HCT116 (cell line): ENCODE data around the gene ACD. TPM values are rescaled to one million over a fixed set of nuclear protein-coding genes. Genes with fewer than 3 reads are reported as not detected.

Experiments
- ATAC-seq: fragments of 200-7000 bp; cut with Tn5 transposase; 2 replicates; pipeline ENCODE4 v1.9.1; 2020; ENCODE audit warnings: mild to moderate bottlenecking, moderate library complexity
- BruUV-seq: library from RNA; stranded (reverse); fragments of 400-500 nt; replicated peaks from 2 replicates; lab custom pipeline; 2021; lab: Mats Ljungman, UMichigan
- CTCF ChIA-PET: fragments of 300-600 bp; sonication (Branson Sonifier 250); formaldehyde crosslinking; loops from one replicate; lab custom pipeline; 2021; ENCODE audit warnings: antibody characterized with exemption; lab: Charles Lee
- POLR2A ChIA-PET: fragments of 300-600, 350-600 bp; sonication (Branson Sonifier 250); formaldehyde crosslinking; loops from one replicate; lab custom pipeline; 2021; ENCODE audit warnings: antibody characterized with exemption; lab: Charles Lee
- RAD21 ChIA-PET, 2 experiments: fragments of 300-600 bp; sonication (Branson Sonifier 250); formaldehyde crosslinking; loops; one replicate each; lab custom pipeline; 2023; ENCODE audit warnings: low total read pairs in 2 of 2; ENCODE audit not compliant: uncharacterized antibody in 2 of 2, unreplicated experiment in 2 of 2, low non-redundant PET in 1 of 2; lab: Charles Lee
- DNase-seq: peaks from one replicate; pipeline ENCODE4 v3.0.0-alpha.2; 2010; ENCODE audit warnings: low read depth, low spot score
- H2AFZ ChIP-seq: fragments of 200-600 bp; shearing (Covaris generic), sonication (generic); 2 replicates; pipeline ENCODE4 v1.6.1; 2017; ENCODE audit warnings: low read depth, mixed run types, mixed read lengths, antibody characterized with exemption, low read length; ENCODE audit not compliant: poor library complexity, severe bottlenecking
- H3K27ac ChIP-seq: 2 replicates; pipeline ENCODE4 v1.5.1; 2012; ENCODE audit warnings: low read depth, low read length
- H3K27me3 ChIP-seq: fragments of 200-600 bp; sonication (generic); 2 replicates; pipeline ENCODE4 v1.6.1; 2016; ENCODE audit warnings: mixed run types, low read length, mixed read lengths; ENCODE audit not compliant: insufficient read depth
- H3K36me3 ChIP-seq, 2 experiments: fragments of 200-500 bp in 1 of 2; fragments of 200-600 bp in 1 of 2; sonication (Bioruptor generic) in 1 of 2; sonication (generic) in 1 of 2; 2 replicates each; pipeline versions ENCODE4 v1.5.1 to v1.6.1; 2014 to 2016; ENCODE audit warnings: low read length in 2 of 2, inconsistent platforms in 1 of 2, mixed read lengths in 1 of 2, mixed run types in 1 of 2; ENCODE audit not compliant: insufficient read depth in 2 of 2, control insufficient read depth in 1 of 2
- H3K4me1 ChIP-seq, 2 experiments: fragments of 200-600 bp in 1 of 2; sonication (generic) in 1 of 2; 2 replicates each; pipeline versions ENCODE4 v1.5.1 to v1.6.1; 2012 to 2017; ENCODE audit warnings: low read length in 2 of 2, inconsistent platforms in 1 of 2, mild to moderate bottlenecking in 1 of 2, mixed read lengths in 1 of 2, mixed run types in 1 of 2, moderate library complexity in 1 of 2; ENCODE audit not compliant: insufficient read depth in 2 of 2, control insufficient read depth in 1 of 2
- H3K4me2 ChIP-seq: fragments of 200-600 bp; sonication (generic); 2 replicates; pipeline ENCODE4 v1.6.1; 2017; ENCODE audit warnings: mixed run types, low read length, mixed read lengths
- H3K4me3 ChIP-seq, 2 experiments: fragments of 200-600 bp in 1 of 2; sonication (generic) in 1 of 2; replicated peaks in 1 of 2; 2 replicates each; pipeline ENCODE4 v1.5.1; 2011 to 2016; ENCODE audit warnings: low read length in 2 of 2, control low read depth in 1 of 2, low read depth in 1 of 2, mild to moderate bottlenecking in 1 of 2, mixed read lengths in 1 of 2, mixed run types in 1 of 2
- H3K79me2 ChIP-seq: fragments of 200-600 bp; sonication (generic); 2 replicates; pipeline ENCODE4 v1.6.1; 2017; ENCODE audit warnings: mild to moderate bottlenecking, mixed run types, low read length, moderate library complexity, mixed read lengths; ENCODE audit not compliant: insufficient read depth
- H3K9ac ChIP-seq: fragments of 200-600 bp; sonication (generic); 2 replicates; pipeline ENCODE4 v1.6.1; 2016; ENCODE audit warnings: low read length, mixed read lengths
- H3K9me2 ChIP-seq: fragments of 200-600 bp; sonication (generic), shearing (Covaris generic); 2 replicates; pipeline ENCODE4 v1.6.1; 2017; ENCODE audit warnings: mixed run types, mild to moderate bottlenecking, moderate library complexity; ENCODE audit not compliant: insufficient read depth
- H3K9me3 ChIP-seq, 2 experiments: fragments of 200-500 bp in 1 of 2; fragments of 200-600 bp in 1 of 2; sonication (Bioruptor generic) in 1 of 2; sonication (generic) in 1 of 2; 2 replicates each; pipeline ENCODE4 v1.6.1; 2014 to 2017; ENCODE audit warnings: low read length in 2 of 2, mixed read lengths in 2 of 2, inconsistent platforms in 1 of 2, low read depth in 1 of 2, mild to moderate bottlenecking in 1 of 2, mixed run types in 1 of 2, moderate library complexity in 1 of 2; ENCODE audit not compliant: control insufficient read depth in 1 of 2, insufficient read depth in 1 of 2
- H4K20me1 ChIP-seq: fragments of 200-600 bp; sonication (generic), shearing (Covaris generic); 2 replicates; pipeline ENCODE4 v1.6.1; 2017; ENCODE audit warnings: mixed run types, mild to moderate bottlenecking, moderate library complexity; ENCODE audit not compliant: insufficient read depth
- EGR1 ChIP-seq: IDR thresholded peaks from 2 replicates; pipeline ENCODE4 v1.6.1; 2012; ENCODE audit warnings: low read depth
- EZH2 ChIP-seq: fragments of 200-600 bp; sonication (generic); IDR thresholded peaks from 2 replicates; pipeline ENCODE4 v1.6.1; 2017; ENCODE audit warnings: antibody characterized with exemption, mixed run types
- POLR2A ChIP-seq: IDR thresholded peaks from 2 replicates; pipeline ENCODE4 v1.7.0; 2011; ENCODE audit warnings: borderline replicate concordance; ENCODE audit not compliant: insufficient read depth, insufficient read length; ENCODE audit errors: extremely low read depth
- POLR2AphosphoS5 ChIP-seq: IDR thresholded peaks from 2 replicates; pipeline ENCODE4 v1.6.1; 2011; ENCODE audit warnings: mild to moderate bottlenecking, low read depth, low read length, moderate library complexity
- RAD21 ChIP-seq: IDR thresholded peaks from 2 replicates; pipeline ENCODE4 v1.6.1; 2012; ENCODE audit warnings: low read depth, mild to moderate bottlenecking
- SIN3A ChIP-seq: IDR thresholded peaks from 2 replicates; pipeline ENCODE4 v1.6.1; 2012; ENCODE audit warnings: low read depth
- SRF ChIP-seq: IDR thresholded peaks from 2 replicates; pipeline ENCODE4 v1.6.1; 2012; ENCODE audit warnings: low read depth
- ZBTB33 ChIP-seq: IDR thresholded peaks from 2 replicates; pipeline ENCODE4 v1.6.1; 2011; ENCODE audit warnings: mild to moderate bottlenecking, low read length, moderate library complexity; ENCODE audit not compliant: insufficient replicate concordance; ENCODE audit errors: extremely low read depth
- ZFX ChIP-seq: fragments of 450-650 bp; IDR thresholded peaks from 2 replicates; pipeline ENCODE4 v1.6.1; 2017
- ZNF274 ChIP-seq: fragments of 200-500 bp; sonication (Bioruptor generic); IDR thresholded peaks from 2 replicates; pipeline ENCODE4 v1.6.1; 2014; ENCODE audit warnings: mild to moderate bottlenecking, low read depth, low read length, inconsistent platforms
- intact Hi-C: fragments of 100-400 bp; cut with micrococcal nuclease; formaldehyde crosslinking; loops from 2 replicates; pipeline ENCODE4 v1.10.0; 2022
- total RNA-seq: library from RNA; stranded (reverse); gene quantifications from one replicate; pipeline ENCODE4 v1.2.1, GENCODE V29; 2021; ENCODE audit not compliant: unreplicated experiment
- TF ChIP-seq, protein P1 (sequence below), 3 experiments: fragments of 200-600 bp in 1 of 3; sonication (generic) in 1 of 3; IDR thresholded peaks in 2 of 3; conservative IDR thresholded peaks in 1 of 3; 2 replicates each; pipeline ENCODE4 v1.5.1; 2012 to 2017; ENCODE audit warnings: low read depth in 2 of 3, low read length in 2 of 3, antibody characterized with exemption in 1 of 3, borderline replicate concordance in 1 of 3, control low read depth in 1 of 3, mild to moderate bottlenecking in 1 of 3, mixed read lengths in 1 of 3, mixed run types in 1 of 3, moderate library complexity in 1 of 3; ENCODE audit not compliant: insufficient read depth in 1 of 3

The ACD gene
- total RNA-seq, 1 experiment from 2014 or later: 53.8 TPM

DNA sequence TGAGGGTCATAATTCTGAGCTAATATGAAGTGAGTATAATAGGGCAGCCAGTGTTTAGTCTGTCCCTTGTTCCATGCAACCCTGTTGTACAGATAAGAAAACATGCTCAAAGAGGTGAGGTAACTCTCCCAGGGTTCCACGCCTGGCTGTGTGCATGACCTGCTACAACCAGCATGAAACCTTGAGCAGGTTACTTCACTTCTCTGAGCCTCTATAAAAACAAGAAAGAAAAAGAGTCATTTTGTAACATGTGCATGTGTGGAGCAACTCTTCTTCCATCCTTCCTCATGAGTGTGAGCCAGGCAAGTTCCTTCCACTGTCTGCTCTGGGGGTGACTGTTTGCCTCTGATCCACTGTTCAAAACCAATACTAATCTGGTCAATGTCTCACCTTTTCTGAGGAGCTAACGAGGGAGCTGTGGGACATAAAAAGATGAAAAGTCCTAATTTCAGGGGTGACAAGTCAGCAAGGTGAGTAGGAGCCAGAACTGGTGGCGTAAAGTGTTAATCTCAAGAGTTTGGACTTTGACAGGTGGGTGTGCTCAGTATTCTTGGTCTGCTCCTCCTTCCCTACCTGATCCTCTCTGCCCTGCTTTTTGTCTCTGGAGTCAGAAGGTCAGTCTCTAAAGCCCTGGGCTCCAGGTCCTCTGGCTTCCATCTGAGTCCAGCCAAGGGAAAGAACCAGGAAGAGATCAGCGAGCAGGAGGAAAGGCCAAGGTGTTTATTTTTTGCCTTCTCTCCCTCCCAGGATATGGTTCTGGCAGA lies 37.5 kb upstream of the ACD start:
- ChIA-PET CTCF (no interaction called here), POLR2A (no interaction called here), RAD21 (no interaction called here)
- BruUV-seq: no TSS peak
- Histone ChIP-seq H3K4me3 (no peak overlapping the region), H3K4me2 (no peak overlapping the region), H3K27ac (no peak overlapping the region), H3K9me2 (no peaks in the 10 kb centered on the region), H3K4me1 (no peaks in the 10 kb centered on the region), H2AFZ (no peak overlapping the region), H3K27me3 (no peaks in the 10 kb centered on the region), H3K79me2 (peaks cover 34% of the 10 kb centered on the region), H3K9me3 (peaks cover 0 to 5% of the 10 kb centered on the region in 2 experiments; a peak in 1 of 4 replicates), H3K36me3 (no peaks in the 10 kb centered on the region), H3K9ac (no peak overlapping the region), H4K20me1 (no peaks in the 10 kb centered on the region)
- intact Hi-C loops: no loop called here
- DNase-seq (no peak), ATAC-seq (no peak)
- no peak for TF ChIP-seq POLR2A
- no peak for TF ChIP-seq ZFX
- no peak for TF ChIP-seq SIN3A
- TF ChIP-seq SRF: no peak
- TF ChIP-seq, protein P1, sequence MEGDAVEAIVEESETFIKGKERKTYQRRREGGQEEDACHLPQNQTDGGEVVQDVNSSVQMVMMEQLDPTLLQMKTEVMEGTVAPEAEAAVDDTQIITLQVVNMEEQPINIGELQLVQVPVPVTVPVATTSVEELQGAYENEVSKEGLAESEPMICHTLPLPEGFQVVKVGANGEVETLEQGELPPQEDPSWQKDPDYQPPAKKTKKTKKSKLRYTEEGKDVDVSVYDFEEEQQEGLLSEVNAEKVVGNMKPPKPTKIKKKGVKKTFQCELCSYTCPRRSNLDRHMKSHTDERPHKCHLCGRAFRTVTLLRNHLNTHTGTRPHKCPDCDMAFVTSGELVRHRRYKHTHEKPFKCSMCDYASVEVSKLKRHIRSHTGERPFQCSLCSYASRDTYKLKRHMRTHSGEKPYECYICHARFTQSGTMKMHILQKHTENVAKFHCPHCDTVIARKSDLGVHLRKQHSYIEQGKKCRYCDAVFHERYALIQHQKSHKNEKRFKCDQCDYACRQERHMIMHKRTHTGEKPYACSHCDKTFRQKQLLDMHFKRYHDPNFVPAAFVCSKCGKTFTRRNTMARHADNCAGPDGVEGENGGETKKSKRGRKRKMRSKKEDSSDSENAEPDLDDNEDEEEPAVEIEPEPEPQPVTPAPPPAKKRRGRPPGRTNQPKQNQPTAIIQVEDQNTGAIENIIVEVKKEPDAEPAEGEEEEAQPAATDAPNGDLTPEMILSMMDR (IDR thresholded peaks at IDR 0.05 in 2 of 3, conservative IDR thresholded peaks at IDR 0.05 in 1 of 3; ENCODE audit: borderline replicate concordance in 1 of 3, insufficient read depth in 1 of 3, low read depth in 2 of 3, low read length in 2 of 3): no peak
- no peak for TF ChIP-seq ZNF274
- no peak for TF ChIP-seq RAD21
- no peak for TF ChIP-seq ZBTB33
- no peak for TF ChIP-seq EZH2
- TF ChIP-seq EGR1: no peak
- TF ChIP-seq POLR2AphosphoS5: no peak
